Gastrocnemius medialis (tissue), 4 donors: Measurements from ENCODE around the gene KCNC2.

ENCODE experiments used
- POLR2A ChIP-seq, 2 donors: fragments of 450-650 bp; IDR thresholded peaks; one replicate each; pipeline ENCODE4 v1.6.1; 2017; ENCODE audit warnings: antibody characterized with exemption in 2 of 2, mild to moderate bottlenecking in 2 of 2, moderate library complexity in 2 of 2
- TF ChIP-seq, protein P1 (sequence below), 5 experiments: fragments of 450-650 bp in 3 of 5; fragments of 200-600 bp in 2 of 5; sonication (generic) in 2 of 5; IDR thresholded peaks in 4 of 5; conservative IDR thresholded peaks in 1 of 5; 1 replicate in 4 of 5; 2 replicates in 1 of 5; pipeline ENCODE4 v1.5.1; 2016 to 2019; ENCODE audit warnings: antibody characterized with exemption in 5 of 5, mild to moderate bottlenecking in 3 of 5, moderate library complexity in 3 of 5

- TF ChIP-seq, protein P1, sequence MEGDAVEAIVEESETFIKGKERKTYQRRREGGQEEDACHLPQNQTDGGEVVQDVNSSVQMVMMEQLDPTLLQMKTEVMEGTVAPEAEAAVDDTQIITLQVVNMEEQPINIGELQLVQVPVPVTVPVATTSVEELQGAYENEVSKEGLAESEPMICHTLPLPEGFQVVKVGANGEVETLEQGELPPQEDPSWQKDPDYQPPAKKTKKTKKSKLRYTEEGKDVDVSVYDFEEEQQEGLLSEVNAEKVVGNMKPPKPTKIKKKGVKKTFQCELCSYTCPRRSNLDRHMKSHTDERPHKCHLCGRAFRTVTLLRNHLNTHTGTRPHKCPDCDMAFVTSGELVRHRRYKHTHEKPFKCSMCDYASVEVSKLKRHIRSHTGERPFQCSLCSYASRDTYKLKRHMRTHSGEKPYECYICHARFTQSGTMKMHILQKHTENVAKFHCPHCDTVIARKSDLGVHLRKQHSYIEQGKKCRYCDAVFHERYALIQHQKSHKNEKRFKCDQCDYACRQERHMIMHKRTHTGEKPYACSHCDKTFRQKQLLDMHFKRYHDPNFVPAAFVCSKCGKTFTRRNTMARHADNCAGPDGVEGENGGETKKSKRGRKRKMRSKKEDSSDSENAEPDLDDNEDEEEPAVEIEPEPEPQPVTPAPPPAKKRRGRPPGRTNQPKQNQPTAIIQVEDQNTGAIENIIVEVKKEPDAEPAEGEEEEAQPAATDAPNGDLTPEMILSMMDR (IDR thresholded peaks at IDR 0.05 in 4 of 5, conservative IDR thresholded peaks at IDR 0.05 in 1 of 5), result no peak
- no peak for TF ChIP-seq POLR2A (IDR thresholded peaks at IDR 0.05)
Observed at GRCh38 chr12:75257510-75257909, 47.9 kb upstream of the KCNC2 start.
